ENCODE measurements around the gene HUWE1. TPM values are rescaled to one million over a fixed set of nuclear protein-coding genes. Genes with fewer than 3 reads are reported as not detected.

HUWE1 gene
- total and polyA plus RNA-seq, 2 donors (not counting 1 experiment from before 2014, with no cell fraction given) = 45.2 to 210 TPM

DNA sequence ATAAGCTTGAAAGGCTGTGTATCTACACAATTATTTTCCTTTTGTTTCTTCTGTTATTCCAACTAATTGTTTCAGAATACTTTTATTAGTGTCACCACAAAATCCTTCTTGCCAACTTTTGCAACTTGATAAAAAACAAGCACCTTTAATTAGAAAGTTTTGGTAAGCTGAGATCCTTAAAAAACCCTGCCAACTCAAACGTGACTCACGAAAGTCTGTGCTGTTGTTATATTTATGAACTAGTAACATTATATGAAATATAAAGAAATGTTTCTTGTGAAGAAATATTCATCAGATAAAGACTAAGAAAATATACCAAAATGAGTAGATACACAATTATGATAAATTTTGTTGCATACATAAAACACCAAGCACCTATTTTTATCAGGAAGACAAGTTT lies 49.0 kb downstream of the HUWE1 start:
- Histone ChIP-seq H3K36me3 (replicated peaks in 1 of 2; ENCODE audit: control extremely low read depth in 1 of 2, control insufficient read depth in 1 of 2, extremely low read depth in 1 of 2, insufficient read depth in 2 of 2, low read length in 1 of 2) (peaks cover 3 to 33% of the 10 kb centered on the region in 2 experiments), H2AFZ (ENCODE audit: insufficient read depth, low read depth, low read length, poor library complexity, severe bottlenecking) (no peak overlapping the region), H3K79me2 (ENCODE audit: control insufficient read depth, insufficient read depth, low read length) (no peaks in the 10 kb centered on the region), H3K9ac (ENCODE audit: low read length) (no peak overlapping the region), H3K27ac (ENCODE audit: low read length in 2 of 2) (no peak overlapping the region), H3K4me3 (ENCODE audit: control extremely low read depth in 1 of 5, extremely low read depth in 1 of 5, insufficient read depth in 1 of 5, low read depth in 2 of 5, low read length in 4 of 5) (no peak overlapping the region), H4K20me1 (ENCODE audit: control insufficient read depth, insufficient read depth, low read length, poor library complexity, severe bottlenecking) (no peaks in the 10 kb centered on the region), H3K9me3 (ENCODE audit: control extremely low read depth in 1 of 3, control insufficient read depth in 2 of 3, insufficient read depth in 1 of 3, low read length in 2 of 3) (no peaks in the 10 kb centered on the region), H3K27me3 (replicated peaks in 1 of 4; ENCODE audit: control extremely low read depth in 1 of 4, control insufficient read depth in 3 of 4, insufficient read depth in 4 of 4, low read length in 3 of 4) (no peaks in the 10 kb centered on the region), H3K4me2 (replicated peaks; ENCODE audit: low read depth, low read length, poor library complexity, severe bottlenecking) (no peak overlapping the region), H3K4me1 (ENCODE audit: control insufficient read depth in 2 of 2, insufficient read depth in 2 of 2, low read length in 2 of 2) (no peaks in the 10 kb centered on the region)
- H3K4me1 Mint-ChIP-seq = no peaks in the 10 kb centered on the region
- no peaks in the 10 kb centered on the region for H3K9me3 Mint-ChIP-seq (ENCODE audit: insufficient read depth)
- TF ChIP-seq, protein P1, sequence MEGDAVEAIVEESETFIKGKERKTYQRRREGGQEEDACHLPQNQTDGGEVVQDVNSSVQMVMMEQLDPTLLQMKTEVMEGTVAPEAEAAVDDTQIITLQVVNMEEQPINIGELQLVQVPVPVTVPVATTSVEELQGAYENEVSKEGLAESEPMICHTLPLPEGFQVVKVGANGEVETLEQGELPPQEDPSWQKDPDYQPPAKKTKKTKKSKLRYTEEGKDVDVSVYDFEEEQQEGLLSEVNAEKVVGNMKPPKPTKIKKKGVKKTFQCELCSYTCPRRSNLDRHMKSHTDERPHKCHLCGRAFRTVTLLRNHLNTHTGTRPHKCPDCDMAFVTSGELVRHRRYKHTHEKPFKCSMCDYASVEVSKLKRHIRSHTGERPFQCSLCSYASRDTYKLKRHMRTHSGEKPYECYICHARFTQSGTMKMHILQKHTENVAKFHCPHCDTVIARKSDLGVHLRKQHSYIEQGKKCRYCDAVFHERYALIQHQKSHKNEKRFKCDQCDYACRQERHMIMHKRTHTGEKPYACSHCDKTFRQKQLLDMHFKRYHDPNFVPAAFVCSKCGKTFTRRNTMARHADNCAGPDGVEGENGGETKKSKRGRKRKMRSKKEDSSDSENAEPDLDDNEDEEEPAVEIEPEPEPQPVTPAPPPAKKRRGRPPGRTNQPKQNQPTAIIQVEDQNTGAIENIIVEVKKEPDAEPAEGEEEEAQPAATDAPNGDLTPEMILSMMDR (IDR thresholded peaks at IDR 0.05) = no peak
- TF ChIP-seq EZH2 (IDR thresholded peaks at IDR 0.05; ENCODE audit: borderline replicate concordance, insufficient read depth, low read depth, low read length, poor library complexity, severe bottlenecking) = no peak
- no peak overlapping the region for H3K4me3 Mint-ChIP-seq
- intact Hi-C loops (cut with micrococcal nuclease) = no loop called here
- ChIA-PET POLR2A (no interaction called here), CTCF (no interaction called here)
- DNase-seq = no peak
- H3K27ac Mint-ChIP-seq = no peak overlapping the region
- no CpG with 5 or more reads among the region's 2 CpGs for WGBS (ENCODE audit: insufficient coverage)
- no peak for ATAC-seq (ENCODE audit: low read depth)
- no peaks in the 10 kb centered on the region for H3K27me3 Mint-ChIP-seq

DNA sequence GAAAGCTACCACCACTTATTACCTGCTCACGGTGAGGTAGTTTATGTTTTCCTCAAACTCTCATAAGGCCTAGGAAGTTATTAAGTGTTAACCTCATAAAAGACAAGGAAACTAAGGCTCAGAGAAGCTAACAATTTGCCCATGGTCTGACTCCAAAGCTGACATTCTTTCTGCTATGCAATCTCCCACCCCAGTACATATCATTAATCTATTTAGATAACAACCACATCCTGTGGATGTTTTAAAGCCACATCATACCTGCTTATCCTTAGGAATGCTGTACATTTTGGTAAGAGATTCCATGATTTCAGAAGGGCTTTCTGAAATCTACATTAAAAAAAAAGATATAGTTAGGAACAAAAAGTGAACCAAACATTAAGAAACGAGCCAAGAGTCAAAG lies 55.4 kb downstream of the HUWE1 start:
- Mint-ChIP-seq H3K9me3 (ENCODE audit: insufficient read depth) (no peaks in the 10 kb centered on the region), H3K4me1 (no peaks in the 10 kb centered on the region), H3K27me3 (no peaks in the 10 kb centered on the region), H3K27ac (no peak overlapping the region), H3K4me3 (no peak overlapping the region)
- H4K20me1 ChIP-seq (ENCODE audit: control insufficient read depth, insufficient read depth, low read length, poor library complexity, severe bottlenecking) = no peaks in the 10 kb centered on the region
- no peak overlapping the region for H3K4me2 ChIP-seq (replicated peaks; ENCODE audit: low read depth, low read length, poor library complexity, severe bottlenecking)
- no peak for ATAC-seq (ENCODE audit: low read depth)
- DNase-seq = no peak
- H2AFZ ChIP-seq (ENCODE audit: insufficient read depth, low read depth, low read length, poor library complexity, severe bottlenecking) = no peak overlapping the region
- CTCF ChIA-PET = no interaction called here
- TF ChIP-seq, protein P1 (IDR thresholded peaks at IDR 0.05) = no peak
- no peak for TF ChIP-seq EZH2 (IDR thresholded peaks at IDR 0.05; ENCODE audit: borderline replicate concordance, insufficient read depth, low read depth, low read length, poor library complexity, severe bottlenecking)
- H3K9ac ChIP-seq (ENCODE audit: low read length) = no peak overlapping the region
- H3K4me3 ChIP-seq (ENCODE audit: control extremely low read depth in 1 of 5, extremely low read depth in 1 of 5, insufficient read depth in 1 of 5, low read depth in 2 of 5, low read length in 4 of 5) = no peak overlapping the region
- H3K27me3 ChIP-seq (replicated peaks in 1 of 4; ENCODE audit: control extremely low read depth in 1 of 4, control insufficient read depth in 3 of 4, insufficient read depth in 4 of 4, low read length in 3 of 4) = no peaks in the 10 kb centered on the region
- H3K9me3 ChIP-seq (ENCODE audit: control extremely low read depth in 1 of 3, control insufficient read depth in 2 of 3, insufficient read depth in 1 of 3, low read length in 2 of 3) = no peaks in the 10 kb centered on the region
- WGBS (ENCODE audit: insufficient coverage) = no CpG with 5 or more reads among the region's 2 CpGs
- H3K79me2 ChIP-seq (ENCODE audit: control insufficient read depth, insufficient read depth, low read length) = no peaks in the 10 kb centered on the region
- H3K36me3 ChIP-seq (replicated peaks in 1 of 2; ENCODE audit: control extremely low read depth in 1 of 2, control insufficient read depth in 1 of 2, extremely low read depth in 1 of 2, insufficient read depth in 2 of 2, low read length in 1 of 2) = peaks cover 5 to 64% of the 10 kb centered on the region in 2 experiments
- intact Hi-C loops (cut with micrococcal nuclease) = no loop called here
- no peaks in the 10 kb centered on the region for H3K4me1 ChIP-seq (ENCODE audit: control insufficient read depth in 2 of 2, insufficient read depth in 2 of 2, low read length in 2 of 2)
- POLR2A ChIA-PET = no interaction called here
- no peak overlapping the region for H3K27ac ChIP-seq (ENCODE audit: low read length in 2 of 2)
